ENCODE results near the gene AGXT. TPM values are rescaled to one million over a fixed set of nuclear protein-coding genes. Genes with fewer than 3 reads are reported as not detected.

AGXT gene
- total RNA-seq, 2 donors from 2014 or later: 1.9 to 6.1 TPM

GRCh38 chr2:240886023-240886565, 17.5 kb downstream of the AGXT start:
- H3K27ac ChIP-seq: no peak overlapping the region
- DNase-seq: no peak
- H3K27me3 ChIP-seq: no peaks in the 10 kb centered on the region
- intact Hi-C loops (cut with DNase I): no loop called here
- H3K9ac ChIP-seq (ENCODE audit: low read depth in 2 of 2, low read length in 2 of 2): no peak overlapping the region
- H3K4me1 ChIP-seq: peaks cover 9% of the 10 kb centered on the region
- no peak for TF ChIP-seq CTCF (IDR thresholded peaks at IDR 0.05)
- no peaks in the 10 kb centered on the region for H3K9me3 ChIP-seq
- no peak overlapping the region for H3K4me3 ChIP-seq
- no peaks in the 10 kb centered on the region for H3K36me3 ChIP-seq

GRCh38 chr2:240886678-240887609, 18.3 kb downstream of the AGXT start:
- no peak overlapping the region for H3K4me3 ChIP-seq
- intact Hi-C loops (cut with DNase I): no loop called here
- peaks cover 9% of the 10 kb centered on the region for H3K4me1 ChIP-seq
- no peak overlapping the region for H3K9ac ChIP-seq (ENCODE audit: low read depth in 2 of 2, low read length in 2 of 2)
- H3K27ac ChIP-seq: no peak overlapping the region
- H3K27me3 ChIP-seq: no peaks in the 10 kb centered on the region
- no peaks in the 10 kb centered on the region for H3K36me3 ChIP-seq
- TF ChIP-seq CTCF (IDR thresholded peaks at IDR 0.05): no peak
- no peaks in the 10 kb centered on the region for H3K9me3 ChIP-seq
- no peak for DNase-seq

- Histone ChIP-seq H3K9me3 (no peaks in the 10 kb centered on the region), H3K27ac (no peak overlapping the region), H3K36me3 (no peaks in the 10 kb centered on the region), H3K27me3 (no peaks in the 10 kb centered on the region), H3K4me3 (no peak overlapping the region), H3K4me1 (peaks cover 9% of the 10 kb centered on the region), H3K9ac (ENCODE audit: low read depth in 2 of 2, low read length in 2 of 2) (no peak overlapping the region)
- TF ChIP-seq CTCF (IDR thresholded peaks at IDR 0.05): no peak
- intact Hi-C loops (cut with DNase I): no loop called here
- no peak for DNase-seq
These were observed 19.0 kb downstream of the AGXT start for GRCh38 chr2:240887631-240888030.

- H3K4me3 ChIP-seq: no peak overlapping the region
- H3K27ac ChIP-seq: no peak overlapping the region
- H3K9me3 ChIP-seq: no peaks in the 10 kb centered on the region
- no peaks in the 10 kb centered on the region for H3K36me3 ChIP-seq
- H3K27me3 ChIP-seq: no peaks in the 10 kb centered on the region
- H3K4me1 ChIP-seq: peaks cover 9% of the 10 kb centered on the region
- no peak for TF ChIP-seq CTCF (IDR thresholded peaks at IDR 0.05)
- intact Hi-C loops (cut with DNase I): no loop called here
- DNase-seq: no peak
- no peak overlapping the region for H3K9ac ChIP-seq (ENCODE audit: low read depth in 2 of 2, low read length in 2 of 2)
These were observed 19.7 kb downstream of the AGXT start for GRCh38 chr2:240888130-240888889.

- no peak for TF ChIP-seq CTCF (IDR thresholded peaks at IDR 0.05)
- Histone ChIP-seq H3K4me1 (peaks cover 9% of the 10 kb centered on the region), H3K4me3 (no peak overlapping the region), H3K27me3 (no peaks in the 10 kb centered on the region), H3K36me3 (no peaks in the 10 kb centered on the region), H3K9ac (ENCODE audit: low read depth in 2 of 2, low read length in 2 of 2) (no peak overlapping the region), H3K27ac (no peak overlapping the region), H3K9me3 (no peaks in the 10 kb centered on the region)
- DNase-seq: no peak
- intact Hi-C loops (cut with DNase I): no loop called here
These were observed 20.4 kb downstream of the AGXT start for GRCh38 chr2:240888890-240889573.

All from colonic mucosa (tissue), 4 donors.